NCI-H510A (cell line): ENCODE measurements around the gene GNG8.
"Not testable (repeated sequence)": the region's sequence is repeated elsewhere in the genome, so short reads cannot be mapped to it uniquely, and the experiment has no call there.

Experiments
- DNase-seq: peaks from one replicate; lab custom pipeline; 2025; lab: John Stamatoyannopoulos, UW

The GNG8 gene

DNA sequence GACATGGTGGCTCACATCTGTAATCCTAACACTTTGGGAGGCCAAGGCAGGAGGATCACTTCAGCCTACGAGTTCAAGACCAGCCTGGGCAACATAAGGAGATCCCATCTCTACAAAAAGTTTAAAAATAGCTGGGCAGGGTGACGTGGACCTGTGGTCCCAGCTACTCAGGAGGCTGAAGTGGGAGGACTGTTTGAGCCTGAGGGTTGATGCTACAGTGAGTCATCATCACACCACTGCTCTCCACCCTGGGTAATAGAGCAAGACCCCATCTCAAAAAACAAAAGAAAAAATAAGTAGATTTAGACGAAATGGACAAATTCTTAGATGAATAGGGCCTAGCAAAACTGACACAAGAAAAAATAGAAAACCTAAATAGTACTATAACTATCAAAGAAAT is 10.4 kb upstream of the GNG8 start:
- no peak for DNase-seq

DNA sequence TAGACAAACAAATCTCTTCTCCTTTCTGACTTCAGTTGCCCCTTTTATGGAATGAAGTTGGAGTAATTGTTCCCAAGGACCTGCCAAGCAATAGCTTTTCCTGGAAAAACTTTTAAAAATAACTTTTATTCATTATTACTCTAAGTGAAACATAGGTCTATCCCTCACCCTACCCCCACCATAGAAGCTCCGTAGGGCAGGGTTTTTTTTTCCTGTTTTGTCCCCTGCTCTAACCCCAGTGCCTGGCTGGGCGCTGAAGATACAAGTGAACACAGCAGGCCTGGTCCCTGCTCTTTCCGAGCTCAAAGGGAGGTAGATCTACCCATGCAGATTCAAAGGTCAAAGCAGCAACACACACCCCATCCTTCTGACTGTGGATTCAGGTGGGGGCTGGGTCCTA is 8.7 kb upstream of the GNG8 start:
- DNase-seq: no peak

DNA sequence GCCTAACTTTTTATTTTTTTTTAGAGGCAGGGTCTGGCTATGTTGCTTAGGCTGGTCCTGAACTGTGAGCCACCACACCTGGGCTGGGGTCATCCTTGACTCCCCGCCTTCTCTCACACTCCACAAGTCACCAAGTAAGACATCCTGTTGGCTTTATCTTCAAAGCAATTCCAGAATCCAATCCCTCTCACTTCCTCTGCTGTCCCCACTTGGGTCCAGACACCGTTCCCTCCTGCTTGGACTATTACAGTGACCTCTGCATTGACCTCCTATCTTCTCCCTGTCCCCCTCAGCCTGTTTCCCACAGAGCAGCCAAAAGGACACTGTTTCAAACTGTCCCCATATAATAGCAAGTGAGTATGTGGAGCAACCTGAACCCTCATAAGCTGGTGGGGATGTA is 4.7 kb upstream of the GNG8 start:
- DNase-seq: no peak

DNA sequence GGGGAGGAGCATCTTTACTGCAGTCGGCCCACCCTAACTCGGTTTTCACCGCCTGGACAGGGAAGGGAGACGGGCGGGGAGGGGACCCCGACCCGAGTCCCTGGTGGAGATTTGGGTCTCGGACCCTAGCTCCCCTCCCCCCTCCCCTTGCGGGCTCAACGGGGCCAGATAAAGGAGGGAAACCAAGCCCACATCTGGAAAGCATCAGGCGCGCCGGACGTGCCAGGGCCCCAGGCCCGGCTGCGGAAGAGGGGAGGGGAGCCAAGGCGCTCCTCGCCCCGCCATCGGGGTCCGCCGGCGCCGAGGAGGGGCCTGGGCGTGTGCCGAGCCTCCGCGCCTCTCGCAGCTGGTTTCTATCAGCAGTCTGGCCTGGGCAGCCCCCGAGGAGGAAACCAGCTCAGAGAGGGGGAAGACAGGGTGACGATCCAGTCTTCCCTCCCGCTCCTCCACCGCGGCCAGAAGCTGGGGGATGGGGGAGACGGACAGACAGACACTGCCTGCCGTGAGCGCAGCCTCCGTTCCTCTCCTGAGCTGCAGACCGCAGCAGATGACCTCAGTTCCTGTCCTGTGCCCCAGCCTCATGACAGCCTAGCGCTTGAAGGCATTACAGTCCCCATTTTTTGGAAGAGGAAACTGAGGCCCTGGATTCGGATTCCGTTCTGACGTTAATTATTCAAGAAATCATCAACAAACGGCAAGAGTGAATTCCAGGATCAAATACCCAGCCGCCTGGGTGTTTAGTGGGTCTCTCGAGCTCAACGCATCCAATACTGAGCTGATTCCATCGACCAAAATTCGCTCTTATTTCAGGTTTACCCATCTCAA is 3.6 kb upstream of the GNG8 start:
- DNase-seq: no peak

DNA sequence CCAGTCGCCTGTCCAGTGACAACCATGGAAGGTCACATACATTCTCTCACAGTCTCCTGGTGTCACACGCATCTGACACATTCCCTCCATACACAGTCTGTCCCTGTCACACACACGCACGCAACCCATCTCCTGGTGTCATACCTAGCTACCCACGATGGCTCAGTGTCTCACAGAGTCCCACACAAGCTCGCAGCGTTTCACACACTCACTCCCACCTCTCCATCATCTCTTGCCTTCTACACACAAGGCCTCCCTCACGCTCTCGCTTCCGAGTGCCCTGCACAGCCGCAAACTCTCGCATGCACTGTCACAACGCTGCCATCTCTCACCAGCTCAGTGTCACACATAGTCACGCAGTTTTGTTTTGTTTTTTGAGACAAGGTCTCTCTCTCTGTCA is 1.2 kb upstream of the GNG8 start:
- no peak for DNase-seq

DNA sequence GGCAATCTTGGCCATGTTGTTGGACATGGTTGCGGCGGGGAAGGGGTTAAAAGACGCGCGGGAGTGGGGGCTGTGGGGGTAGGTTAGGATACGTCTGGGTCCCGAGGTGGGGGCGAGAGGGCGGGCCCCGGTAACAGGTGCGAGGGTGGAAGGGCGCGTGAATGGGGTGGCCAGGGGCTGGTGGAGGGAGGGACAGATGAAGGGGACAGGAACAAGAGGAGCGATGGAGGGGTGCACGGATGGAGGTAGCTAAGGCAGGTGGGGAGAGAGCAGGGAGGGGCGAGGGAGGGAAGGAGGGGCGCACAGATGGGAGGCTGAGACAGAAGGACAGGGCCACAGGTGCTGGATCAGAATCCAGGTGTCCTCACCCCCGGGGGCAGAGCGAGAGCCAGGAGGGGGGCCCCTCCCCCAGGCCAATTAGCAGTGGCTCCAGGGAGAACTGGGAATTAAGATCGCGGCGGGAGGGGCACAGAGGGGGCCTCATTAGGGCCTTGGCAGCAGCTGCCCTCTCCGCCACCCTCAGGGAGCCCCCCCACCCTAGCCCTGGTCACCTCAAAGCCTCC is 1.3 kb downstream of the GNG8 start:
- no peak for DNase-seq

DNA sequence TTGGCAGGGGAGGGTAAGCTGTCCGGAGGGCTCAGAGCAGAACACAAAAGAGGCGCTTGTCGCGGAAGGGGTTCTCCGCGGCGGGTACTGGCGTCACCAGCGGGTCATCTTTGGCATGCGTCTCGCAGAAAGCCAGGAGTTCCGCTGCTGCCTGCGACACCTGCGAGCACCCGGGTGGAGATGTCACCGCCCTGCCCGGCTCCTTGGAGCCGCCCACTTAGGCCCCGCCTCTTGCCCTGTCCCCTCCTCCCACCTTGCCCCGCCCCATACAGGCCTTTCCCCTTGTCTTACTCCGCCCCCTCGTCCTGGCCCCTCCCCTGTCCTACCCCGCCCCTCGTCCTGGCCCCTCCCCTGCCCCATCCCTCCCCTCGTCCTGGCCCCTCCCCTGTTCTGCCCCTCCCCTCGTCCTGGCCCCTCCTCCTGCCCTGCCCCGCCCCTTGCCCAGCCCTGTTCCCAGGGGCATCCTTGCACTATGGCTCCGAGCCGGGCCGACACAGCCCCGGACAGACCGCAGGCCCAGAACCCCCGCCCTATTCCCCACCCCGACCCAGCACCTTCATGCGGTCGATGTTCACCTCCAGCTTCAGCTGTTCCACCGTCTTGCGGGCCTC is 1.9 kb downstream of the GNG8 start:
- DNase-seq: no peak

DNA sequence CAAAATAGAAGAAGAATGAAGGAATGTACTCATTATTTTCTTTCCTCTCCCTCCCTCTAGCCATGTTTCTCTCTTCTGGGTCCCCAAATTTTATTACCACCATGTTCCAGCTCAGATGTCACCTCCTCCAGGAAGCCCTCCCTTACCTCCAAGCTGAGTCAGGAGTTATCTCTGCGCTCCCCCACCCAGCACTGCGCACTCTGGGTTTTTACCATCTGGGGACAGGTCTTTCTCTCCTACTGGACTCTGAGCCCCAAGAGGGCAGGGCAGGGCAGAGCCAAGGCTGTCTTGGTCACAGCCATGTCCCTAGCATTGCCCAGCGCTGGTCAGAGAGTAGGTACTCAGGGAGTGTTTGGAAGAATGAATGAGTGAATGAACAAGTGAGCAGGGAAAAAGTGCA is 2.9 kb downstream of the GNG8 start:
- DNase-seq: no peak

DNA sequence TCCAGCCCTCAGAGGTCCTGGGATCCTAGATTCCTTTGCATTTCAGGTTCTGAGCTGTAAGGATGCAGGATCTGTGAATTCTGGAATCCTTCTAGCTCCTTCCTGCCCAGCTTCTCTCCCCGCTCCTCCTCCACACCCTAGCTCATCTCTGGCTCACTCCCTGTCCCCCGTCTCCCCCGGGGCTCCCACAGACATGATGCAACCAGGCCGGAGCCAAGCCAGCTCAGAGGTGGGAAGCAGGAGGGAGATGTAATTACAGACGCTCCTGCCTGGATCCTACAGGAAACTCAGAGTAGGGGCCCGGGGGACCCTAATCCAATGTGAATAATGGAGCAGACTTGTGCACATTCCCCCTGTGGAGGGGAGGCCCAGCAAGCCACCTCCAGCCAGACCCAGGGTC is 4.5 kb downstream of the GNG8 start:
- no peak for DNase-seq

DNA sequence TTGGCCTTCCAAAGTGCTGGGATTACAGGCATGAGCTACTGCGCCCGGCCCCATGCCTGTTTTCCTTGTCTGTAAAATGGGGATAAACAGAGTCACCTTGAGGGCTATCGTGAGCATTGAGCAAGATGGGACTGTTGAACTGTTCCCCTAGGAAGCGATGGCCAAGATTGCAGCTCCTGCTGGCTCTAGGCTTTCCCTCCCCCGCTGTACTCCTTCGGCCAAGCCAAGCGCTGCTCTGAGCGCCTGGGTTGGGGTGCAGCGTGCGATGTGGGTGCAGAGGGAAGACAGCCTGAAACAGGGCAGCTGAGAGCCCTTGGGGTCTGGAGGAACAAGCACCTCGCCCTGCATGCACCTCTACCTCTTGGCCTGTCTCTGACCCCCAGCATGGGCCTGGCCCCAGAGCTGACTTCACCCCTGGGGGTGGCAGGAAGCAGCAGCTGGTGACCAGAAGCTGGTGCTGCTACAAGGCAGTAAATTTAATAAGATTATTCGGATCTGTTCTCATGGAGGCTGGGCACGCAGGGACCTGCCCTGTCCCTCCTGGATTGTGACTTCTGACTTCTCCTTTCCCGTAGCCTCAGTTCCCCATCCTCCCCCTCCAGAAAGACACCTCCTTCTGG is 5.3 kb downstream of the GNG8 start:
- no peak for DNase-seq

DNA sequence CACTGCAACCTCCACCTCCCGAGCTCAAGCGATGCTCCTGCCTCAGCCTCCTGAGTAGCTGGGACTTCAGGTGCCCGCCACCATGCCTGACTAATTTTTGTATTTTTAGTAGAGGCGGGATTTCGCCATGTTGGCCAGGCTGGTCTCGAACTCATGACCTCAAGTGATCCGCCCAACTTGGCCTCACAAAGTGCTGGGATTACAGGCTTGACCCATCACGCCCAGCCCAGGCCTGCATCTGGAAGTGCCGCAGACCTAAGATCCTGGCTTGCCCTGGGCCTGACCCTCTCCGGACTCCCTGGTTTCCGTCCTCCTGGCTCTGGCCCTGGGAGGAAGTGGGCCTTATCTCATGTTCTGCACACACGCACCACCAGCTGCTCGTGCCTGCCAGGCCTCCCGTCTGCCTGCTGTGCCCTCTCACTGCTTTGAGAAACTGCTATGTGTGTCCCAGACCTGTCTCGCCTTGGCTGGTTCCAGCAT is 6.4 kb downstream of the GNG8 start:
- no peak for DNase-seq

DNA sequence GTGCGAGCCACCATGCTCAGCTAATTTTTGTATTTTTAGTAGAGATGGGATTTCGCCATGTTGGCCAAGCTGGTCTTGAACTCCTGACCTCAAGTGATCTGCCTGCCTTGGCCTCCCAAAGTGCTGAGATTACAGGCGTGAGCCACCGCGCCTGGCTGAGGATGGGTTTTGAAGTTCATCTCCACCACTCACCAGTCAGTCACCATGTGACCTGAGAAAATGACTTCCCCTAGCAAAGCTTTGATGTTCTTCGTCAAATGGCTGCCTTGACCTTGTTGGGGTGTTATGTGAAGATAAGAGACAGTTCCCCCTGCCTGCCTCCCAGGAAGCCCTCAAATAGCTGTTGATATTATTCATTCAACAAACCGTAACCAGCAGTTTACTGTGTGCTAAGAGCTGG is 7.0 kb downstream of the GNG8 start:
- not testable (repeated sequence) for DNase-seq

DNA sequence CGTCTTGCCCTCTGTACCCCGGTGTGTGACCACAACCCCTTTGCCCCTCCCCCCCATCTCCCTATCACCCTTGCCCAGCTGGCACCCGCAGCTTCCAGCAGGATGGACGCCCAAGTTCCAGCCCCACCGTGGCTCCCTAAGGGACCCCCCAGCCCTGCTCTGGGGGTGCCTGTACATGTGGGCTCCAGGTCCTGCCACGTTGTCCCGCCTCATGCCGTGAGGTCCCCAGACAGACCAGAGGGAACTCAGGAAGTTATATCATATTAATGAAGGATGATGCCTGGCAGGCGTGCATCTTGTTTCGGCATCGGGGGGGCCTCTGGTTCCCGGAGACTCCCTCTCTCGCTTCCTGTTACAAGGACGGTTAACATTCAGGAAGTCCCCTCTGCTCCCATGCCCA is 9.6 kb downstream of the GNG8 start:
- no peak for DNase-seq

DNA sequence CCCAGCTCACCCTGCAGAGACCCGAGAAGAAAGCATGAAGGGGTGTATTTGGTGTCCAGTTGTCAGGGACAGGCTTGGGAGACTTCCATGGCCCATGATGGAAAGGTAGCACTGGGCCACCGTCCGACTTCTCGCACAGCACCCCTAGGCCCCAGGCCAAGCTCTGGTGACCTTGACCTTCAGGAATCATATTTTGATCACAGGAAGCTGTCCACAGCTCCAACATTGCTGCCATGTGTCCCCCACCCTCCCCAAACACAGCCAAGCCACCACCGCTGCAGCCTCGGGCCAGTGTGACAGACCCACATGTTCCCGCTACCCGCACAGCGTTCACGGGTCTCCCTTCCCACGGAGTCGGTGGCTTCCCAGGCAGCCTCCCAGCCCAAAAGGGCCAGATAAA is 10.3 kb downstream of the GNG8 start:
- no peak for DNase-seq

DNA sequence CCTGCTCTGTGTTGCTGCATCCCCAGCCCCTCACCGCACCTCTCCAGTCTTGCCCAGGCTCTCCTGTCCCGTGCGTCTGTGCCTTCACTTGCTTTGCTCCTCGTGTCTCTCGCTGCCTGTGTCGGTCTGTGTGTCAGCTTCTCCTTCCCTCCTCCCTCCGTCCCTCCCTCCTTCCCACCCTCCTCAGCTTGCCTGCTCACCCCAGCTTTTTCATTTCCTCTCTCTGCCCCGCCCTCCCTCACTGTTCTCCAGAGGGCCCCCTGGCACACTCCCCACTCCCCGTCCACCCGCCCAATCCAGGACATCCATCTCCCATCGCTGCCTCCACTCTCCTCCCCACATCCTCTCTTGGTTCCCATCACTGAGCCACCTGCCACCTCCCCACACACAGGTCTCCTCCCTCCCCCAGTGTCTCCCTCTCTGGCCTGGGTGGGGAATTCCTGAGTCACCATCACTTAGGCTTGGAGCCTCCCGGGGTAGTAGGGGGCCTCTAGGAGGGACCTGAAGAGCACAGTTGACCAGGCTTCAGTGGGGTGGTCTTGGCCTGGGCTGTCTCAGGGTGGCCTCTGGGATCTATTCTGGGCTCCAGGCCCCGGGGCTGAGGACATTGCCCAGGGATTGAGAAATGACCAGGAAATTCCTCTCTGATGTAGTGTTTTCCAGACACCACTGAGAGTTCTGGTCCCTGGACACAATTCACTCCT is 10.9 kb downstream of the GNG8 start, which contains the start of gene PTGIR:
TSS of gene PTGIR (minus strand) at position 132 of the 704 bp plus-strand sequence. CDS start 864 bp downstream, outside the sequence.
- peak; percentile 39 for DNase-seq

DNA sequence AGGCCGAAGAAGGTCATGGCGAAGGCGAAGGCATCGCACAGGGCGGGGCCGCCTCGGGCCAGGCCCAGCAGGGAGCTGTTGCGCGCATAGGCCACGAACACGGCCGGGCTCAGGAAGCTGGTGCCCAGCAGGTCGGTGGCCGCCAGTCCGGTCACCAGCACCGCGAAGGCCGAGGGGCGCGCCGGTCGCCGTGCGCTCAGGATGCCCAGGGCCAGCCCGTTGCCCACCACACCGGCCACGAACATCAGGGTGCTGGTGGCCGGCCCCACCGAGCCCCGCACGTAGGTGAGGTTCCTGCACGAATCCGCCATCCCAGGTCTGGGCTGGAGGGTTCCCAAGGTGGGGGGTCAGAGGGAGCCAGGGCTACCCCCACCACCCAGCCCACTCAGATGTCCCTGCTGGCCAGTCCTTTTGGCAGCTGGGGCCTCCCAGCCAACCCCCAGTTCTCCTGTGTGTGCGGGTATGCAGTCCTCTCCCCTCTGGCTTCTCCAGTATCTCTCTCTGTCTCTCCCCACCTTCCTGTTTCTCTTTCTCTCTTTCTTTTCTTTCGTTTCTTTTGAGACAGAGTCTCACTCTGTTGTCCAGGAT is 12.0 kb downstream of the GNG8 start:
- no peak for DNase-seq

DNA sequence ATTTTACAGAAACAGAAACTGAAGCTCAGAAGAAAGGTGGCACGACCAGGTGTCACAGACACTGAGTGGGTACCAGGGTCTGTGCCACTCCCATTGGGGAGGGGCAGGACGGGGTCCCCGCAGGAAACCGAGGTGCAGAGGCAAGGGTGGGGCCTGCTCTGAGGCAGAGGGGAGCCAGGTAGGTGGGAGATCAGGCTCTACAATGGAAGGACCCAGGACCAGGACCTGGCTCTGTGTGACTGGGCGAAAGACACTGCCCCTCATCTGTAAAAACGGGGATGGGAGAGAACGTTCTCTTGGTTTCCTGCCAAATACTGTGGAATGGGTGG is 13.9 kb downstream of the GNG8 start:
- no peak for DNase-seq

DNA sequence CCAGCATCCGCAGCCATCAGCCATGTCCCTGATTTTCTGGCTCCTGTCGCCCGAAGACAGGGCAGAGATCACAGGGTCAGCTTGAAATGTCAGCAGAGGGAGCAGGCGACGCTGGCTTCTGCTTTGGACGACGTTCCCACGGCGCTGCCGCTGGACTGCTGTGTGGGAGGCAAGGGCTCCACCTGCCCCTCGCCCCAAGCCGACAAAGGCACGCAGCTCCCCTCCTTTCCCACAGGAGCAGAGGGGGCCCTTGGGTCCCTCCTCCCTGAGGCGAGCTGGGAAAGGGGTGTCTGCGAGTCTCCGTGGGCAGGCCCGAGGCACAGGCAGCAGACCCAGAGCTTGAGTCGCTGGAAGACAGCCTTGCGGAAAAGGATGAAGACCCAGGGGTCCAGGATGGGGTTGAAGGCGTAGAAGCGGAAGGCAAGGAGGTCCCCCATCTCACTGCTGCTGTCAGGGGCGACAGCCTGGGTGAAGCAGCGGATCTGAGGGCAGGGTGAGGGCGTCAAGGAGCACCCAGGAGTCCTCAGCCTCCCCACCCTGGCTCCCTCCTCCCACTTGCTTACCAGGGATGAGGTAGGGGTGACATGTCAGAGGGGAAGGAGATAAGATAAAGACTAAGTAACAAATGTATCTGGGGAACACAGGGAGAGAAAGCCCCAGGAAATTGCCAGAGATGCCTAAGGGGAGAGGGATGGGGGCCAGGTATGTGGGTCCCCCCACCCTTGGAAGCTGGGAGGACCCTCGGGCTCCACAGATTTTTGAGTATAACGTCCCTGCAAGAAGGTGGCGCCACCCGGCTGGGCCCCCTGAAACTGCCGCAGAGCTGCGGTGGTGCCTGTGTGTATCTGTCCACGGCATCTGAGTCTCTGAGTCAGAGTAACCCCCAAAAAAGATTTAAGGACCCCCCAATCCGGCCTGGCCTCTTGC is 14.5 kb downstream of the GNG8 start:
- DNase-seq: no peak

DNA sequence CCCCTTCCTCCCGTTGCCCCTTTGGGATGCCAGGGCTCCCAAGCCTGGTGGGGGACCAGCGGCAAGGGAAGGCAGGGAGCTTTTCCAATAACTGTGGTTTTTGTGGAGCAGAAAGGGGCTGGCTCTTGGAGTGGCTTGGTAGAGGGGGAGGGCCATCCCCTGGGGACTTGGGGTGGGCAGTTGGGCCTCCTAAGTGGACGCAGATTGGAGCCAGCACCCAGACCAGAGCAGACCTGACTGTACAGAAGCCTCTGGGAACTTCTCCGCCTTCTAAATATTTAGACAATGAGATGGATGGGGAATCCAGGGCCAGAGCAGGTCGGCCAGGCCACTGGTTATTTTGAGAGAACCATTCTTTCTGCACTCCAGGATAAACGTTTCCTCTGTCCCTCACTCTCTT is 15.3 kb downstream of the GNG8 start:
- DNase-seq: no peak

DNA sequence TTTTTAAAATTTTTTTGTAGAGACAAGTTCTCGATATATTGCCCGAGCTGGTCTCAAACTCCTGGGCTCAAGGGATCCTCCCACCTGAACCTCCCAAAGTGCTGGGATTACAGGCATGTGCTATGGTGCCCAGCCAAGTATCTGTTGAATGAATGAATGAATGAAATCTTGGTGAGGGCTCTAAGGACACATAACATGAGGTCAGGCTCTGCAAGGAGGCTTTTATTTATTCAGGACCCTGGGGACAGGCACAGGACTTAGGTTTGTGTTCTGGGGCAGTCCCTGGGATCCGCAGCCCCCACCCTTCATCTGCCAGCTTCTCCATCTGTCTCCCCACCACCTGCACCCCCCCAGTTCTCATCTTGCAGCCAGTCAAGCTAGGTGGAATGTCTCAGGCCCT is 15.7 kb downstream of the GNG8 start:
- no peak for DNase-seq

DNA sequence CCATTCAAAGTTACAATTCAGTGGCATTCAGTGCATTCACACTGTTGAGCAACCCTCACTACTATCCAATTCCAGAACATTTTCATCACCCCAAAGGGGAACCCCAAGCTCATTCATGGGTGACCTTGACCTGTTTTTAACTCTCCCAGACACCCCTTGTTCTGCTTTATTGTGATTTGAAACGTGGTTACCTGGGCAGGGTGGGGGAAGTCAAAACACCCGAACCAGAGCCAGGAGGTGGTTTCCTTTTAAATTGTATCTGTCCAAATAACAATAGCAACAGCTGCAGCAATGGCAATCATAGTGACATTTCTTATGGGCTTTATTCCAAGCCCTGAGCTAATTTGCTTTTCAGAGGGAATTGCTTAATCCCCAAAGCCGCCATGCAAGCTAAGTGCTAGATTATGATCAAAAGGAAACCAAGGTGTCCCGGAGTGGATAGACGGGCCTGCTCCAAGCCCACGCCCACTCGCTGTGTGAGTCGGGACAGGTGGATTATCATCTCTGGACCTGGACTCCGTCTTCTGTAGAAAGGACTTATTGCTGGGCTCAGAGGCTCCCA is 17.3 kb downstream of the GNG8 start:
- no peak for DNase-seq
